ENCODE results near the gene NUP155. TPM values are rescaled to one million over a fixed set of nuclear protein-coding genes. Genes with fewer than 3 reads are reported as not detected.
A peak's percentile ranks its signal among the peaks of the same experiment; 100 is the strongest.
"Not testable (repeated sequence)": the region's sequence is repeated elsewhere in the genome, so short reads cannot be mapped to it uniquely, and the experiment has no call there.

The NUP155 gene
- total RNA-seq, result 10 to 100 TPM; 46.2 to 75.7 TPM

GRCh38 chr5:37370864-37371726 lies at the start of gene NUP155:
TSS of gene NUP155 (minus strand) at chr5:37371106. CDS start at chr5:37370977, 129 bp downstream.
- H3K27ac Mint-ChIP-seq, result peak within 1 kb of the TSS; percentile 86 to 96
- H3K36me3 Mint-ChIP-seq, result peaks cover 12% of the 10 kb centered on the region
- H3K4me3 Mint-ChIP-seq, result peak within 1 kb of the TSS; percentile 99
- peaks cover 23 to 36% of the 10 kb centered on the region in 2 donors for H3K4me1 Mint-ChIP-seq (ENCODE audit: low read depth in 2 of 2)
- H3K27me3 Mint-ChIP-seq, result peaks cover 0 to 2% of the 10 kb centered on the region in 2 donors
- no peaks in the 10 kb centered on the region for H3K9me3 Mint-ChIP-seq
- ATAC-seq, result peak; percentile 97 to 98
- DNase-seq (ENCODE audit: low spot score), result peak; percentile 92

- no peaks in the 10 kb centered on the region for H3K27me3 Mint-ChIP-seq
- H3K36me3 Mint-ChIP-seq, result no peaks in the 10 kb centered on the region
- no peaks in the 10 kb centered on the region for H3K9me3 Mint-ChIP-seq
- DNase-seq (ENCODE audit: low spot score), result no peak
- H3K4me3 Mint-ChIP-seq, result no peak overlapping the region
- no peaks in the 10 kb centered on the region for H3K4me1 Mint-ChIP-seq (ENCODE audit: low read depth in 2 of 2)
- no peak overlapping the region for H3K27ac Mint-ChIP-seq
- no peak for ATAC-seq
Measured at GRCh38 chr5:37417347-37417746, 46.4 kb upstream of the NUP155 start.

- H3K9me3 Mint-ChIP-seq; H3K27ac Mint-ChIP-seq; H3K4me1 Mint-ChIP-seq (ENCODE audit: low read depth in 2 of 2); ATAC-seq; H3K36me3 Mint-ChIP-seq; H3K27me3 Mint-ChIP-seq; DNase-seq (ENCODE audit: low spot score); H3K4me3 Mint-ChIP-seq: not testable (repeated sequence)
Measured at GRCh38 chr5:37415456-37415855, 44.5 kb upstream of the NUP155 start.

- Mint-ChIP-seq H3K4me1 (ENCODE audit: low read depth in 2 of 2) (no peaks in the 10 kb centered on the region), H3K36me3 (no peaks in the 10 kb centered on the region), H3K27me3 (no peaks in the 10 kb centered on the region), H3K9me3 (no peaks in the 10 kb centered on the region), H3K27ac (no peak overlapping the region), H3K4me3 (no peak overlapping the region)
- ATAC-seq (no peak), DNase-seq (ENCODE audit: low spot score) (no peak)
Measured at GRCh38 chr5:37412515-37412914, 41.6 kb upstream of the NUP155 start.

- no peak for DNase-seq (ENCODE audit: low spot score)
- Mint-ChIP-seq H3K27me3 (no peaks in the 10 kb centered on the region), H3K4me1 (ENCODE audit: low read depth in 2 of 2) (no peaks in the 10 kb centered on the region), H3K9me3 (no peaks in the 10 kb centered on the region), H3K4me3 (no peak overlapping the region), H3K36me3 (peaks cover 24% of the 10 kb centered on the region), H3K27ac (no peak overlapping the region)
- ATAC-seq, result no peak
Measured at GRCh38 chr5:37400501-37400900, 29.6 kb upstream of the NUP155 start.

- Mint-ChIP-seq H3K27me3 (no peaks in the 10 kb centered on the region), H3K4me1 (ENCODE audit: low read depth in 2 of 2) (no peaks in the 10 kb centered on the region), H3K4me3 (no peak overlapping the region), H3K27ac (no peak overlapping the region), H3K9me3 (no peaks in the 10 kb centered on the region), H3K36me3 (peaks cover 29% of the 10 kb centered on the region)
- no peak for ATAC-seq
- no peak for DNase-seq (ENCODE audit: low spot score)
Measured at GRCh38 chr5:37396352-37396751, 25.4 kb upstream of the NUP155 start.

- Mint-ChIP-seq H3K27me3 (no peaks in the 10 kb centered on the region), H3K4me1 (ENCODE audit: low read depth in 2 of 2) (peaks cover 0 to 3% of the 10 kb centered on the region in 2 donors), H3K9me3 (no peaks in the 10 kb centered on the region), H3K36me3 (peaks cover 17% of the 10 kb centered on the region), H3K27ac (no peak overlapping the region), H3K4me3 (no peak overlapping the region)
- DNase-seq (ENCODE audit: low spot score) (no peak), ATAC-seq (no peak)
Measured at GRCh38 chr5:37391591-37391990, 20.7 kb upstream of the NUP155 start.

- not testable (repeated sequence) for H3K9me3 Mint-ChIP-seq, H3K36me3 Mint-ChIP-seq, H3K27me3 Mint-ChIP-seq
- Mint-ChIP-seq H3K4me1 (ENCODE audit: low read depth in 2 of 2) (peaks cover 6 to 12% of the 10 kb centered on the region in 2 donors), H3K27ac (peak within 1 kb of the TSS; percentile 75 to 80), H3K4me3 (peak within 1 kb of the TSS; percentile 99)
- DNase-seq (ENCODE audit: low spot score) (peak; percentile 91), ATAC-seq (peak; percentile 99)
Measured at GRCh38 chr5:37379100-37379628, 8.3 kb upstream of the NUP155 start, which contains the start of gene WDR70. TSS of gene WDR70 (plus strand) at chr5:37379318. CDS start at chr5:37379368, 50 bp downstream.

GRCh38 chr5:37378066-37378465 lies 7.2 kb upstream of the NUP155 start:
- not testable (repeated sequence) for H3K9me3 Mint-ChIP-seq; H3K27me3 Mint-ChIP-seq; H3K36me3 Mint-ChIP-seq; ATAC-seq; DNase-seq (ENCODE audit: low spot score)
- Mint-ChIP-seq H3K27ac (peak overlapping the region in 1 of 2 donors; percentile 44), H3K4me3 (peak overlapping the region; percentile 60), H3K4me1 (ENCODE audit: low read depth in 2 of 2) (peaks cover 6 to 12% of the 10 kb centered on the region in 2 donors)

GRCh38 chr5:37375091-37375490 lies 4.2 kb upstream of the NUP155 start:
- Mint-ChIP-seq H3K27ac (no peak overlapping the region), H3K4me3 (no peak overlapping the region), H3K36me3 (peaks cover 6% of the 10 kb centered on the region), H3K9me3 (no peaks in the 10 kb centered on the region), H3K27me3 (peaks cover 0 to 2% of the 10 kb centered on the region in 2 donors), H3K4me1 (ENCODE audit: low read depth in 2 of 2) (peaks cover 14 to 24% of the 10 kb centered on the region in 2 donors)
- no peak for DNase-seq (ENCODE audit: low spot score)
- no peak for ATAC-seq

- H3K27ac Mint-ChIP-seq, result peak overlapping the region; percentile 86 to 96
- peaks cover 12% of the 10 kb centered on the region for H3K36me3 Mint-ChIP-seq
- peak in 1 of 2 donors; percentile 62 for ATAC-seq
- no peak for DNase-seq (ENCODE audit: low spot score)
- H3K4me3 Mint-ChIP-seq, result peak overlapping the region; percentile 99
- H3K4me1 Mint-ChIP-seq (ENCODE audit: low read depth in 2 of 2), result peaks cover 26 to 36% of the 10 kb centered on the region in 2 donors
- H3K27me3 Mint-ChIP-seq, result peaks cover 0 to 2% of the 10 kb centered on the region in 2 donors
- H3K9me3 Mint-ChIP-seq, result no peaks in the 10 kb centered on the region
Measured at GRCh38 chr5:37370550-37370863, 399 bp downstream of the NUP155 start.

- Mint-ChIP-seq H3K36me3 (no peaks in the 10 kb centered on the region), H3K4me3 (no peak overlapping the region), H3K27me3 (no peaks in the 10 kb centered on the region), H3K27ac (no peak overlapping the region), H3K9me3 (no peaks in the 10 kb centered on the region), H3K4me1 (ENCODE audit: low read depth in 2 of 2) (no peaks in the 10 kb centered on the region)
- ATAC-seq, result no peak
- DNase-seq (ENCODE audit: low spot score), result no peak
Measured at GRCh38 chr5:37355161-37355560, 15.7 kb downstream of the NUP155 start.

- not testable (repeated sequence) for H3K27me3 Mint-ChIP-seq; H3K4me3 Mint-ChIP-seq; DNase-seq (ENCODE audit: low spot score); H3K4me1 Mint-ChIP-seq (ENCODE audit: low read depth in 2 of 2); H3K27ac Mint-ChIP-seq; ATAC-seq; H3K9me3 Mint-ChIP-seq
- H3K36me3 Mint-ChIP-seq, result peaks cover 12% of the 10 kb centered on the region
Measured at GRCh38 chr5:37342741-37343140, 28.2 kb downstream of the NUP155 start.

GRCh38 chr5:37334754-37335153 lies 36.2 kb downstream of the NUP155 start:
- not testable (repeated sequence) for H3K27me3 Mint-ChIP-seq; H3K9me3 Mint-ChIP-seq; DNase-seq (ENCODE audit: low spot score); H3K4me3 Mint-ChIP-seq; ATAC-seq; H3K4me1 Mint-ChIP-seq (ENCODE audit: low read depth in 2 of 2); H3K27ac Mint-ChIP-seq
- peaks cover 11% of the 10 kb centered on the region for H3K36me3 Mint-ChIP-seq

Data from natural killer cell treated with Interleukin-12 subunit alpha and Interleukin-12 subunit beta and Interleukin-15 and Interleukin-18, amount 100 ng/mL, for 72 hours (primary cell).